Tibial nerve (tissue), 3 donors: ENCODE data around the gene RAD23A.

Experiments
- CTCF ChIP-seq, 5 experiments: fragments of 200-600 bp in 3 of 5; fragments of 450-650 bp in 2 of 5; sonication (generic) in 3 of 5; IDR thresholded peaks; one replicate each; pipeline ENCODE4 v1.5.1; 2016 to 2019; ENCODE audit warnings: antibody characterized with exemption in 5 of 5, mild to moderate bottlenecking in 3 of 5, moderate library complexity in 2 of 5
- POLR2A ChIP-seq, 2 donors: fragments of 450-650 bp; IDR thresholded peaks; one replicate each; pipeline ENCODE4 v1.6.1; 2017; ENCODE audit warnings: antibody characterized with exemption in 2 of 2, mild to moderate bottlenecking in 2 of 2, moderate library complexity in 2 of 2

DNA sequence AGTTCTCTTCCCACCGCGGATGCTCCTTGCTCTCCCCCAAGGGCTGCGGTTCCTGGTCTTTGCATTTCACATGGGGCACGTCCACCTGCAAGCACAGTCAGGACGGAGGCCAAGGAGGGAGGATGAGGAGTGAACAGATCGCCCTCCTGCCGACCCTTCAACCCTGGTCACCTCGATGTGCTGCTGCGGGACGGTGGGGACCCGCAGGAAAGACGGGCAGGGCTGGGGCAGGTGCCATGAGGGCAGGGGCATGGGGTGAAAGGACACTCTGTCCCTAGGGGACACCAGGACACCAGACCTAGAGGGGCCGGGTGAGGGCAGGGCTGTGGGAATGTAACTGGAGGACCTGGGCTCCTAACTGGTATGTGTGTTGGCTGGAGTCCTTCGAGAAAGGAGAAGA lies 27.4 kb upstream of the RAD23A start:
- TF ChIP-seq CTCF (IDR thresholded peaks at IDR 0.05) (no peak), POLR2A (IDR thresholded peaks at IDR 0.05) (no peak)
